ENCODE data around the gene LALBA. TPM values are rescaled to one million over a fixed set of nuclear protein-coding genes. Genes with fewer than 3 reads are reported as not detected.
A peak's percentile ranks its signal among the peaks of the same experiment; 100 is the strongest.
"Not testable (repeated sequence)": the region's sequence is repeated elsewhere in the genome, so short reads cannot be mapped to it uniquely, and the experiment has no call there.

The LALBA gene
- total RNA-seq, 2 experiments from 2014 or later, result not detected

DNA sequence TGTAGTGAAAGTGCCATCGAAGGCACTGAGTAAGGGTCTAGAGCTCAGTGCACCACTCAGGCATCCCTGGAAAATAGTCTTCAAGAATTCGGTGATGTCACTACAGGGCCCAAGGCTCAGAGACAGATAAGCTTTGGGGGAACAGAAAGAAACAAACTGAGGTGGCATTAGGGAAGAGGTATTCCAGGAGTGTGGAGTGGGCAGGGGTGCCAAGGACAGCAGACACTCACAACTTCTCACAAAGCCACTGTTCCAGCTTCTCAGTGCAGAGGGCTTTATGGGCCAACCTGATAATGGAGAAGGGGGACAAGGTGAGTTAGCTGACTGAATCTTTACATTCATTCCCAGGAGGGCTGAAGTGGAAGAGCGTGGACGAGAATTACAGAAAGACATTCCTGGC, 2.1 kb downstream of the LALBA start:
- H3K4me3 Mint-ChIP-seq, result no peak overlapping the region
- H3K4me1 Mint-ChIP-seq (ENCODE audit: low read depth), result no peaks in the 10 kb centered on the region
- H3K9me3 Mint-ChIP-seq, result no peaks in the 10 kb centered on the region
- CTCF ChIA-PET, result no interaction called here
- no peak for DNase-seq
- intact Hi-C loops (cut with micrococcal nuclease), result no loop called here
- H3K27ac Mint-ChIP-seq, result no peak overlapping the region
- no peaks in the 10 kb centered on the region for H3K27me3 Mint-ChIP-seq (ENCODE audit: low read depth)
- no peaks in the 10 kb centered on the region for H3K36me3 Mint-ChIP-seq (ENCODE audit: low read depth)

- no peaks in the 10 kb centered on the region for H3K36me3 Mint-ChIP-seq (ENCODE audit: low read depth)
- no peak for DNase-seq
- H3K4me3 Mint-ChIP-seq, result no peak overlapping the region
- peaks cover 4% of the 10 kb centered on the region for H3K4me1 Mint-ChIP-seq (ENCODE audit: low read depth)
- intact Hi-C loops (cut with micrococcal nuclease), result no loop called here
- H3K27me3 Mint-ChIP-seq (ENCODE audit: low read depth), result peaks cover 4% of the 10 kb centered on the region
- H3K27ac Mint-ChIP-seq, result no peak overlapping the region
- no peaks in the 10 kb centered on the region for H3K9me3 Mint-ChIP-seq
- CTCF ChIA-PET, result no interaction called here
Observed at GRCh38 chr12:48557919-48558318, 11.9 kb downstream of the LALBA start.

DNA sequence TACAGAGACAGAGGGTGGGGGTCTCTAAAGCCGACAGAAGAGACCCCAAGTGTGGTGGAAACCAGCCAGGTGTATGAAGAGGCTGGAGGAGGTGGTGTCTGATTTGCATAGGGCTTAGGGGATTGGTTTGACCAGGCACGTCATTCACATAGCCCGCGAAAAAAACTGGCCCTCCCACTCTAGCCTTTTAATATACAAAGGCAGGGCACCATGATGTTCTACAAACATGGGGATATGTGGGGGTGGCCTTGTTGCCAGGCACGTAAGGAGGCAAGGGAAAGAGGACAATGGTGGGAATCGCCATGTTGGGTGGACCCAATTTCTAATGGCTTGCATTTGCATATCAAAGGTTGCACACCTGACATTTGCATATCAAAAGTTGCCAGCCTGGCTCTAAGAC, 13.2 kb downstream of the LALBA start:
- CTCF ChIA-PET, result no interaction called here
- peaks cover 4% of the 10 kb centered on the region for H3K4me1 Mint-ChIP-seq (ENCODE audit: low read depth)

DNA sequence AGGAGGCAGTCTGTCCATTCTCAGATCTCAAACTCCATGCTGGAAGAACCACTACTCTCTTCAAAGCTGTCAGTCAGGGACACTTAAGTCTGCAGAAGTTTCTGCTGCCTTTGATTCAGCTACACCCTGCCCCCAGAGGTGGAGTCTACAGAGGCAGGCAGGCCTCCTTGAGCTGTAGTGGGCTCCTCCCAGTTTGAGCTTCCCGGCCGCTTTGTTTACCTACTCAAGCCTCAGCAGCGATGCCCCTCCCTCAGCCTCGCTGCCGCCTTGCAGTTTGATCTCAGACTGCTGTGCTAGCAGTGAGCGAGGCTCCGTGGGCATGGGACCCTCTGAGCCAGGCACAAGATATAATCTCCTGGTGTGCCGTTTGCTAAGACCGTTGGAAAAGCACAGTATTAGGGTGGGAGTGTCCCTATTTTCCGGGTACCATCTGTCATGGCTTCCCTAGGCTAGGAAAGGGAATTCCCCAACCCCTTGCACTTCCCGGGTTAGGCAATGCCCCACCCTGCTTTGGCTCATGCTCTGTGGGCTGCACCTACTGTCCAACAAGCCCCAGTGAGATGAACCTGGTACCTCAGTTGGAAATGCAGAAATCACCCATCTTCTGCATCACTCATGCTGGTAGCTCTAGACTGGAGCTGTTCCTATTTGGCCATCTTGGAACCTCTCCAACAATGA, 16.0 kb downstream of the LALBA start:
- peak overlapping the region; percentile 23 for H3K4me3 Mint-ChIP-seq
- H3K27me3 Mint-ChIP-seq (ENCODE audit: low read depth); H3K9me3 Mint-ChIP-seq; intact Hi-C loops (cut with micrococcal nuclease); H3K4me1 Mint-ChIP-seq (ENCODE audit: low read depth); H3K36me3 Mint-ChIP-seq (ENCODE audit: low read depth): not testable (repeated sequence)
- DNase-seq, result peak; percentile 57
- peak overlapping the region; percentile 63 for H3K27ac Mint-ChIP-seq
- CTCF ChIA-PET, result interaction anchor here (1.1 to 1.6 kb wide), 3 partner anchors 10 to 64 kb away, joined by 3 to 5 read pairs (median 3); no protein-coding TSS in a partner anchor

More for the DNA sequence above, 13.2 kb downstream of the LALBA start:
- H3K4me3 Mint-ChIP-seq, result no peak overlapping the region
- H3K27me3 Mint-ChIP-seq (ENCODE audit: low read depth), result peaks cover 4% of the 10 kb centered on the region
- intact Hi-C loops (cut with micrococcal nuclease), result no loop called here
- no peak overlapping the region for H3K27ac Mint-ChIP-seq
- H3K9me3 Mint-ChIP-seq, result no peaks in the 10 kb centered on the region
- peaks cover 2% of the 10 kb centered on the region for H3K36me3 Mint-ChIP-seq (ENCODE audit: low read depth)
- no peak for DNase-seq

DNA sequence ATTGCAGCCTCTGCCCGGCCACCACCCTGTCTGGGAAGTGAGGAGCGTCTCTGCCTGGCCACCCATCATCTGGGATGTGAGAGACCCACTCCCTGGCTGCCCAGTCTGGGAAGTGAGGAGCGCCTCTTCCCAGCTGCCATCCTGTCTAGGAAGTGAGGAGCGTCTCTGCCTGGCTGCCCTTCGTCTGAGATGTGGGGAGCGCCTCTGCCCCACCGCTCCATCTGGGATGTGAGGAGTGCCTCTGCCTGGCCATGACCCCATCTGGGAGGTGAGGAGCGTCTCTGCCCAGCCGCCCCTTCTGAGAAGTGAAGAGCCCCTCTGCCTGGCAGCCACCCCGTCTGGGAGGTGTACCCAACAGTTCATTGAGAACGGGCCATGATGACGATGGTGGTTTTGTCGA, 18.2 kb downstream of the LALBA start:
- H3K9me3 Mint-ChIP-seq; intact Hi-C loops (cut with micrococcal nuclease); H3K4me1 Mint-ChIP-seq (ENCODE audit: low read depth); H3K27me3 Mint-ChIP-seq (ENCODE audit: low read depth); H3K36me3 Mint-ChIP-seq (ENCODE audit: low read depth); H3K27ac Mint-ChIP-seq; H3K4me3 Mint-ChIP-seq; DNase-seq: not testable (repeated sequence)
- CTCF ChIA-PET, result interaction anchor here (1.1 kb wide), 1 partner anchor 10 kb away, joined by 4 read pairs; no protein-coding TSS in a partner anchor

DNA sequence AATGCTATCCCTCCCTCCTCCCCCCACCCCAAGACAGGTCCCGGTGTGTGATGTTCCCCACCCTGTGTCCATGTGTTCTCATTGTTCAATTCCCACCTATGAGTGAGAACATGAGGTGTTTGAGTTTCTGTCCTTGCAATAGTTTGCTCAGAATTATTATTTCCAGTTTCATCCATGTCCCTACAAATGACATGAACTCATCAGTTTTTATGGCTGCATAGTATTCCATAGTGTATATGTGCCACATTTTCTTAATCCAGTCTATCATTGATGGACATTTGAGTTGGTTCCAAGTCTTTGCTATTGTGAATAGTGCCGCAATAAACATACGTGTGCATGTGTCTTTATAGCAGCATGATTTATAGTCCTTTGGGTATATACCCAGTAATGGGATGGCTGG, 22.8 kb downstream of the LALBA start:
- H3K9me3 Mint-ChIP-seq; CTCF ChIA-PET; H3K4me1 Mint-ChIP-seq (ENCODE audit: low read depth): not testable (repeated sequence)

GRCh38 chr12:48545833-48546469, 23.9 kb downstream of the LALBA start:
- DNase-seq, result no peak
- no peaks in the 10 kb centered on the region for H3K36me3 Mint-ChIP-seq (ENCODE audit: low read depth)
- H3K27ac Mint-ChIP-seq, result no peak overlapping the region
- no peak overlapping the region for H3K4me3 Mint-ChIP-seq
- CTCF ChIA-PET, result interaction anchor here (0.6 to 8.8 kb wide), 3 partner anchors 10 to 74 kb away, joined by 3 to 141 read pairs (median 4); no protein-coding TSS in a partner anchor
- H3K9me3 Mint-ChIP-seq, result peaks cover 8% of the 10 kb centered on the region
- intact Hi-C loops (cut with micrococcal nuclease), result no loop called here
- H3K27me3 Mint-ChIP-seq (ENCODE audit: low read depth), result no peaks in the 10 kb centered on the region
- H3K4me1 Mint-ChIP-seq (ENCODE audit: low read depth), result peaks cover 4% of the 10 kb centered on the region

More for the DNA sequence above, 22.8 kb downstream of the LALBA start:
- H3K27ac Mint-ChIP-seq; H3K4me3 Mint-ChIP-seq; H3K36me3 Mint-ChIP-seq (ENCODE audit: low read depth); intact Hi-C loops (cut with micrococcal nuclease); H3K27me3 Mint-ChIP-seq (ENCODE audit: low read depth); DNase-seq: not testable (repeated sequence)

DNA sequence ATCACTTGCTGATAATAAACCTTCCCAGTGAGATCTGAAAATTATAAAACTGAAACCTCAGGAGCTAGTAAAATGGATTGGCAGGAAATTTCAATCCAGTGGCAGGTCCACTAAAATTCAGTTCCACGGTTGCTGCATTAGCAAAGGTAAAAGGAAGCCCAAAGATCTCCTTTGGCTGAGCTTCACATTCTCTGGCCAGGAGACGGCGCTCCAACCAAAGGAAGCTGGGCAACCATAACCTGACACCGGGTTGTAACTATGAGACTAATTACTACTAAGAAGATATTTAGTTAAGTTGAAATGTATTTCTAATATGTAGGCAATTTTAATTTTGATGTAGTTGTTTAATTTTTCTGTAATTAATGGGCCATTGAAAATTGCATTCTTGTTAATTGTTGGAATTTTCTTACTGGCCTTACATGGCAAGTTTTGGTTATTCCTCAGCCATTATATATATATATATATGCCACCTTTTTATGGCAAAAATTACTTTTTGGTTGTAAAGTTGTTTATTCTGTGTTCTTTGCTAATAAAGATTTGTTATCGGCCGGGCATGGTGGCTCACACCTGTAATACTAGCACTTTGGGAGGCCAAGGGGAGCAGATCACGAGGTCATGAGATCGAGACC, 27.4 kb downstream of the LALBA start:
- CTCF ChIA-PET, result interaction anchor here (0.6 to 8.8 kb wide), 18 partner anchors 10 to 433 kb away, joined by 3 to 141 read pairs (median 4); no protein-coding TSS in a partner anchor
- peak; percentile 83 for DNase-seq
- Mint-ChIP-seq H3K36me3 (ENCODE audit: low read depth) (no peaks in the 10 kb centered on the region), H3K4me3 (no peak overlapping the region), H3K27ac (no peak overlapping the region), H3K4me1 (ENCODE audit: low read depth) (peaks cover 14% of the 10 kb centered on the region), H3K27me3 (ENCODE audit: low read depth) (no peaks in the 10 kb centered on the region), H3K9me3 (no peaks in the 10 kb centered on the region)
- intact Hi-C loops (cut with micrococcal nuclease), result loop anchor here (1.0 to 5.0 kb wide), 5 partner anchors 29 to 360 kb away; partner anchors contain the start of gene CCDC184

- Mint-ChIP-seq H3K4me1 (ENCODE audit: low read depth) (peaks cover 29% of the 10 kb centered on the region), H3K9me3 (peaks cover 4% of the 10 kb centered on the region), H3K27ac (no peak overlapping the region), H3K36me3 (ENCODE audit: low read depth) (no peaks in the 10 kb centered on the region), H3K27me3 (ENCODE audit: low read depth) (no peaks in the 10 kb centered on the region), H3K4me3 (no peak overlapping the region)
- CTCF ChIA-PET, result no interaction called here
- DNase-seq, result no peak
- intact Hi-C loops (cut with micrococcal nuclease), result no loop called here
Observed at GRCh38 chr12:48536602-48537001, 33.2 kb downstream of the LALBA start.

DNA sequence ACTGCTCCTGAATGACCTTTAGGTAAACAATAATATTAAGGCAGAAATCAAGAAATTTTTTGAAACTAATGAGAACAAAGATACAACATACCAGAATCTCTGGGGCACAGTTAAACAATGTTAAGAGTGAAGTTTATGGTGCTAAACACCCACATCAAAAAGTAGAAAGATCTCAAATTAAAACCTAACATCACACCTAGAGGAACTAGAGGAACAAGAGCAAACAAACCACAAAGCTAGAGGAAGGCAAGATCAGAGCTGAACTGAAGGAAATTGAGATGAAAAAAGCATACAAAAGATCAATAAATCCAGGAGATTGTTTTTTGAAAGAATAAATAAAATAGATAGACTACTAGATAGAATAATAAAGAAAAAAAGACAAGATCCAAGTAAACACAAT, 37.2 kb downstream of the LALBA start:
- DNase-seq, result no peak
- Mint-ChIP-seq H3K27me3 (ENCODE audit: low read depth) (no peaks in the 10 kb centered on the region), H3K36me3 (ENCODE audit: low read depth) (no peaks in the 10 kb centered on the region), H3K27ac (peak overlapping the region; percentile 7), H3K4me1 (ENCODE audit: low read depth) (peaks cover 26% of the 10 kb centered on the region), H3K9me3 (peaks cover 4% of the 10 kb centered on the region), H3K4me3 (no peak overlapping the region)
- intact Hi-C loops (cut with micrococcal nuclease), result no loop called here
- CTCF ChIA-PET, result interaction anchor here (1.0 kb wide), 1 partner anchor 9 kb away, joined by 4 read pairs; no protein-coding TSS in a partner anchor

GRCh38 chr12:48527891-48528670, 41.8 kb downstream of the LALBA start:
- Mint-ChIP-seq H3K4me1 (ENCODE audit: low read depth) (peaks cover 19% of the 10 kb centered on the region), H3K27me3 (ENCODE audit: low read depth) (no peaks in the 10 kb centered on the region), H3K9me3 (no peaks in the 10 kb centered on the region), H3K36me3 (ENCODE audit: low read depth) (no peaks in the 10 kb centered on the region), H3K4me3 (no peak overlapping the region), H3K27ac (no peak overlapping the region)
- intact Hi-C loops (cut with micrococcal nuclease), result no loop called here
- no peak for DNase-seq
- CTCF ChIA-PET, result interaction anchor here (0.7 to 1.9 kb wide), 2 partner anchors 10 to 43 kb away, joined by 4 to 5 read pairs; no protein-coding TSS in a partner anchor

DNA sequence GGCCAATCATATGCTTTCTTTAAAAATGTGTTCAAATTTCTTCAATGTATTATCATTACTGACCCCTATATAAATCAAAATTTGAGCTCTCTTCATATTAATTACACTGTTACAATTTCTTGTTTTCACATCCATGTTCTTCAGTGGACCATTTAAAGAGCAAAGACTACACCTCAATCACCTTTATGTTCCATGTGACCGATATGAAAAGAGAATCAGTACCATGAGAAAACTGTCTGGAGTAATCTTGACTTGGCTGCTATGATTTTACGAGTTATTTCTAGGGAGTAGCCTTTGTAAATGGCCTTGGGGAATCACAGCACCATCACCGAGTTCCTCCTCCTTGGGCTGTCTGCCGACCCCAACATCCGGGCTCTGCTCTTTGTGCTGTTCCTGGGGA, 44.5 kb downstream of the LALBA start, which contains the start of gene OR8S1:
Gene OR8S1, plus strand, starts transcription at position 301 of the 400 bp plus-strand sequence. Its CDS starts 0 bp downstream, at position 301.
- Mint-ChIP-seq H3K36me3 (ENCODE audit: low read depth) (no peaks in the 10 kb centered on the region), H3K4me3 (no peak within 1 kb of the TSS), H3K9me3 (no peaks in the 10 kb centered on the region), H3K27me3 (ENCODE audit: low read depth) (no peaks in the 10 kb centered on the region), H3K4me1 (ENCODE audit: low read depth) (no peaks in the 10 kb centered on the region), H3K27ac (no peak within 1 kb of the TSS)
- CTCF ChIA-PET, result no interaction called here
- intact Hi-C loops (cut with micrococcal nuclease), result no loop called here
- DNase-seq, result no peak
